ACHN (cell line): ENCODE data around the gene TBC1D7.
A peak's percentile ranks its signal among the peaks of the same experiment; 100 is the strongest.

Source experiments
- DNase-seq: peaks from one replicate; pipeline ENCODE4 v3.0.0-alpha.2; 2015
- in situ Hi-C: cut with HindIII; loops from 2 replicates; pipeline ENCODE4 v1.10.0; 2017; ENCODE audit warnings: low sequenced_read_pairs, low pct_ligation_motif_present, low pct_unique_long_range_greater_than_20kb

The TBC1D7 gene

DNA sequence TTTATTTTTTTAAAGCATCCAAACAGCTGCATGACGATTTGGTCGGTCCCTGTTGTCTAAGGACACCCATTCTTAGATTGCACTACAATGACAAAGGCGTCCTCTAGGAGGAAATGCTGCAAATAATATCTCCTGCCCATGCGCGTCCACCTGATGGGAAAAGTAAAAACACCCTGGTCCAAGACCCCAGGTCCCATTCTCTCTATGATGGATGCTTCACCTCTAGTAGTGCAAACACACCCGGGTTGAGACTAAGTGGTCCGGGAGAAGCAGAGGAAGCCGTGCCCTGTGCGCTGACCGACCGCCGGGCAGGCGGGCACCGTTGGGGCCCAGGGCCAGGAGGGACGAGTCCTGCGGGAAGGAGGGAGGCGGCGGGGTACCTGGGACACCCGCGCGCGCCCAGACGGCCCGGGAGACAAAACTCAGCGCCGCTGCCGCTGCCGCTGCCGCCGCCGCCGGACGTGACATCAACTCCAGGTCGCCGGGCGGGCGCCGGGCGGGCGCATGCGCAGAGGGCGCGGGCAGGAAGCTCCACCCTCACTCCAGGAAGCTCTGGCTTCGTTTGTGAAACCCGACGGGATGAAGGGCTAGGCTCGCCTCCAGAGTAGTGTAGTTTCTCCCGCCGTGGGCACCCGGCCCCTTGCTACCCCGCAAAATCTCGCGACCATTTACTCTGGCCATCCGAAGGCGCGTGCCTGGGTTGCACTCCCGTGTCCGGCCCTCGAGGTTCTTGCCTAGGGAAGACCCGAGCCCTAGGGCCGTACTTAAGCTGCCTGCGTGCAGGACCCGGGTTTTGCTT, at the start of gene TBC1D7:
Gene TBC1D7 (minus strand): TSS at position 462 of the 799 bp plus-strand sequence. CDS start 1,639 bp downstream, outside the sequence.
- in situ Hi-C loops = no loop called here
- DNase-seq = peak; percentile 87

DNA sequence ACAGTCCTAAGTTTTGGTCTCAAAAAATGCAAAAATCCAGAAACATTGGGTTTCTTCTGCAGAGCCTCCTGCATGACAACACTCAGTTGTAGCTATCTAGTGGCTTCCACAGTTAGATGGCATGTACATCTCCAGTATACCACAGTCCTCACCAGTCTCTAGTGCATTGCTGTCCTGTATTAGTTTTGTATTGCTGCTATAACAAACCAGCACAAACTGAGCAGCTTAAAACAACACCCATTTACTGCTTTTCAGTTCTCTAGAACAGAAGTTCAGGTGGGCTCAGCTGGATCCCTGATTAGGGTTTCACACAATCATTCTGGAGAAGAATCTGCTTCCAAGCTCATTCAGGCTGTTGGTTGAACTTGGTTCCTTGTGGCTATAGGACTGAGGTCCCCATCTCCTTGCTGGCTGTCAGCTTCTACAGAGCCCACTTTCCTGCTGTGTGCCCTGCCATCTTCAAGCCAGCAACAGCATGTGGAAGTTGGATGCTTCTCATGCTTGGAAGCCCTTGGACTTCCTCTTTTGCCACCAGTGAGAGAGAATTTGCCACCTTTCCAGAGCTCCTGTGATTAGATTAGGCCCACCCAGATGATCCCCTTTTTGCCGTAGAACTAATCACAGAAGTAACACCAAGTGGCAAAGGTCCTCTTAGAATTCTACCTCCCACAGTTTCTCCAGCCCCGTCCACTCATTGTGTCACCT, 48.9 kb upstream of the TBC1D7 start:
- in situ Hi-C loops = no loop called here
- no peak for DNase-seq

DNA sequence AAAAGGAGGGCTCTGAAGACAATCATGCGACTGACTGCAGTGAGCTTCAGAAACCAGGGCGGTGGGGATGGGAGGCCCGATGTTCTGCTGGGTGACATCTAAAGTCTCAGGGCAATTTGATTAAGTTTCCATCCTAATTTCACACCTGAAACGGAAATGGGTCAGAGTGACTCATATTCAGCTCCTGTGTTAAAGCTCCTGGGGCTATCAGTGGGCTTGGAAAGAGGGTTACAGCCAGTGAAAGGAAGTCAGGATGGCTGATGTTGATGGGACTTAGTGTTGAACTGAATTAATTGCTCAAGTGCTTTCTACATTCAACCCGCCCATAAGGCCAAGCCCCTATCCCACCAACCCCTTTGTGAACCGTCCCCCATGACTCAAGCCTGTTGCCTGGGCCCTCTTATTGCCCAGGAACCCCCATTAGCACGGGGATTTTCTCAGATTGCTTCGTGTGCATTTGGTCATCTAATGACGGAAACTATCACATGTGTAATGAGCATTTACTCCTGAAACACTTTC, 47.1 kb upstream of the TBC1D7 start:
- in situ Hi-C loops = no loop called here
- no peak for DNase-seq

DNA sequence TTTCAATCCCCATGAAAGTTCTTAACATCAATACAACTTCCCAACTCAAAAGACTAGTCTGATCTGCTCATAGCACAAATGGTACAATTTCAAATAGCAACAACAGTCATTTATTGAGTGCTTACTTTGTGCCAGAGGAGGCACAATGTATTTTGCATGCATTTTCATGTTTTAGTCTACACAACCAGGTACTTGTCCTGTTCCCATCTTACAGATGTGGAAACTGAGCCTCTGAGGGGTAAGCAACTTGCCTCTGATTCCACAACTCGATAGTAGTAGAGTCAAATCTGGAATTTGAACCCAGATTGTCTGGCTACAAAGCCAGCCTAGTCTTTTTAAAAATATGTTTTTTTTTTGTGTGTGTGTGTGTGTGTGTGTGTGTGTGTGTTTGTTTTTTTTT, 45.6 kb upstream of the TBC1D7 start:
- in situ Hi-C loops = no loop called here
- DNase-seq = no peak

GRCh38 chr6:13373488-13373886, 45.1 kb upstream of the TBC1D7 start:
- DNase-seq = no peak
- in situ Hi-C loops = no loop called here

DNA sequence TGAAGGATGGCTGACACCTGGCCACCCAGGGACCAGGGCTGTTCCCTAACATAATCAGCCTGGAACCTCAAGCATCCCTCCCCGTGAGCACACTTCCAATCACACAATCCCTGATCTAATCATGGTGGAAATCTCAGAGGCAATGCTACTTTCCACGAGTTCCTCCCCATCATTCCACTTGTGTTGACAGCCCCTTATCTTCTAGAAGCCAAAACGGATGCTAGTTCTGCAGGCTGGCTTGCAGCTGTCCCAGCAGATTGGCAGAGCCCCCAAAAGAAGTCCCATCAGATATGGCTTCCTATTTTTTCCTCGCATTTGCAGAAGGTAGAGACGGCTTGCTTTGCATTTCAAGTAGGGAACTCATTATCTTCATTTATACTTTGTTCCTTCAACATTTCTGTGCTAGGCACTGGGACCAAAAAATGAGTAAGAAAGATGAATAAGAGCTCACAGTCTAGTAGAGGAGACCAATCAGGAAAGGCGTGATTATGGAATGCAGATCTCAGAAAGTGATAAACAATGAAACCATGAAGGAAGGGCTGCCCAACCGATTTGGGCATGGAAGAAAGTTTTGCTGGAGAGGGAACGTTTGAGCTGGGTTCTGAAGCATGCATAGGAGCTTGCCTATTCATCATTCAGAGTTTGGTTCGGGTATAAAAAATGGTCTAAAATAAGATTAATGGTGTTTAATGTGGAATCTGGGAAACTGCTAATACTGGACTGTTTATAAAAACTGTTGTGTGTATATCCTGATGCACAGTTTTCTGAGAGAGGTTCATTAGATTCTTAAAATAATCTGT, 44.6 kb upstream of the TBC1D7 start:
- in situ Hi-C loops = no loop called here
- DNase-seq = no peak

DNA sequence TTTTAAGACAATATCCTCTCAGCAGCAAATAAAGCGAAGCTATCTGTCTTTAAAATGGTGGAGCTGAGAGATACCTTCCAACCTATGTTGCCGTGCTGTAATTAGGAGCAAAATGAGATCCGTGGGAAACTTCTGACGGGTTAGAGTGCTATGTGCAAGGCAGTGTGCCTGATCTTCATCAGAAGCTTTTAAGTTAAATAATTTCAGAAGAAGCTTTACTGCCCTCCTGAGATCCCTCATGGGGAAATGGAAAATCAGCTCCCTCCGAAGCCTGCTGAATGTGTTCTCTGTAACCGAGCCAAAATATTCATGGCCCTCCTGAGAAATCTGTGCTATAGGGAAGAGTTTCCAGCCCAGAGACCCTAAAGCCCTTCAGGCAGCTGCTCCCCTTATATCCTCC, 43.7 kb upstream of the TBC1D7 start:
- in situ Hi-C loops = no loop called here
- DNase-seq = no peak

DNA sequence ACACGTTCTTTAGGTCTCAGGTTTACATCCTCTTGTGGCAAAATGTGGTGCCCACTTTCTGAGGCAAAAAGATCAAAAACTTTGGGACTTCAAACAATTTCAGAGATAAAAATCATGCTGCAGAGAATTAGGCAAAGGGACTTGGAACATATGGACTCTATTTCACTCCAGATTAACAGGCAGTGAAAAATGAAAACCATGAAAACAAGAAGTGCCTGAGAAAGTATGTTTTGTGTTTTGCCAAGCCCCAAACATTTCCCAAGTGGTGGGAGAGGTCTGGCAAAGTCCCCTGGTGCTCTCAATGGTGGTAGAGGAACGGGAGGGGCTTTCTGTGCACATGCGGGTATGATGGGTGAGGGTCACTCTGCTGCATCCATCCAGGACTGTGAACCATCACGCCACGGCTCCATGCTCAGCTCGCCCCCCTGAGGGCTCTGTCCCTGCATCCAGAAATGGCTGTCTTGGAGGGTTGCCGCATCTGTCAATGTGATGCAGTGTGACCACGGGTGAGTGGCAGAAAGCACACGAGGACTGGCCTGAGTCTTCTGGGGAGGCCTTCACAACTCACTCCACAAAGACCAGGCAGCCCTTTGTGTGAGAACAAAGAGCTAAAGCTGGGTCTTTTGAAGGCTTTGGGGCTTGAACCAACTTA, 43.2 kb upstream of the TBC1D7 start:
- in situ Hi-C loops = no loop called here
- DNase-seq = no peak

- no peak for DNase-seq
- in situ Hi-C loops = no loop called here
Observed at GRCh38 chr6:13370623-13371022, 42.3 kb upstream of the TBC1D7 start.

DNA sequence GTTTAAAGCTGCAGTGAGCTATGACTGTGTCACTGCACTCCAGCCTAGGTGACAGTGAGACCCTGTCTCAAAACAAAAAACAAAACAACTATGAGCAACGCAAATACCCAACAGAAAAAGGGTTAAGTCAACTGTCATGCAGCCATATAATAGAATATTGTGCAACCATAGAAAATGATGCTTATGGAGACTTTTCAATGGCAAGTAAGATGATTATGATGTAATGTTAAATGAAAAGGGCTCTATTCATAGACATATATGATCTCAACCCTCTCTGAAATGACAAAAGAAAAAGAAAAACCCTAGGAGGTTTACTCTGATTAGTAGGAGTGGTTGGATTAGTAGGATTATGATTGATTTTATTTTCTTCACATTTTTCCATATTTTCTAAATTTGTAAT, 41.3 kb upstream of the TBC1D7 start:
- no peak for DNase-seq
- in situ Hi-C loops = no loop called here

- in situ Hi-C loops = no loop called here
- no peak for DNase-seq
Observed at GRCh38 chr6:13368731-13369115, 40.4 kb upstream of the TBC1D7 start.

- DNase-seq = no peak
- in situ Hi-C loops = no loop called here
Observed at GRCh38 chr6:13368079-13368730, 39.9 kb upstream of the TBC1D7 start.

- DNase-seq = no peak
- in situ Hi-C loops = no loop called here
Observed at GRCh38 chr6:13367396-13367795, 39.1 kb upstream of the TBC1D7 start.

- in situ Hi-C loops = no loop called here
- DNase-seq = no peak
Observed at GRCh38 chr6:13365320-13365719, 37.0 kb upstream of the TBC1D7 start.

GRCh38 chr6:13364842-13365241, 36.5 kb upstream of the TBC1D7 start:
- no peak for DNase-seq
- in situ Hi-C loops = no loop called here

DNA sequence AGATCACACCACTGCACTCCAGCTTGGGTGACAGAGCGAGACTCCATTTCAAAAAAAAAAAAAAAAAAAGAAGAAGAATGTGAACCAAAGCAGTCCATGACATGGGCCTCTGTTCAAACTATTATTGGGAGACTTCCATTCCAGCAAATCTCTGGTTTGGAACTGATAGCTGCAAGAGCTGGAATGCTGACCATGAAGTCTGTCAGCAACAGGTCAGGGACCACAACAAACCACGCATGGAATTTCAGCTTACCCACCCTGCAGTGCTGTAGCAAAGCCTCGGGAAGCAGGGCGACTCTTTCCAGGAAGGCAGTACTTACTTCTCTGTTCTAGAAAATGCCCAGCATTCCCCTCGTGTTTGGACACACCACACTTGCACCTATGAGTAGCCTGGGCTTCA, 34.1 kb upstream of the TBC1D7 start:
- peak; percentile 76 for DNase-seq
- in situ Hi-C loops = no loop called here

DNA sequence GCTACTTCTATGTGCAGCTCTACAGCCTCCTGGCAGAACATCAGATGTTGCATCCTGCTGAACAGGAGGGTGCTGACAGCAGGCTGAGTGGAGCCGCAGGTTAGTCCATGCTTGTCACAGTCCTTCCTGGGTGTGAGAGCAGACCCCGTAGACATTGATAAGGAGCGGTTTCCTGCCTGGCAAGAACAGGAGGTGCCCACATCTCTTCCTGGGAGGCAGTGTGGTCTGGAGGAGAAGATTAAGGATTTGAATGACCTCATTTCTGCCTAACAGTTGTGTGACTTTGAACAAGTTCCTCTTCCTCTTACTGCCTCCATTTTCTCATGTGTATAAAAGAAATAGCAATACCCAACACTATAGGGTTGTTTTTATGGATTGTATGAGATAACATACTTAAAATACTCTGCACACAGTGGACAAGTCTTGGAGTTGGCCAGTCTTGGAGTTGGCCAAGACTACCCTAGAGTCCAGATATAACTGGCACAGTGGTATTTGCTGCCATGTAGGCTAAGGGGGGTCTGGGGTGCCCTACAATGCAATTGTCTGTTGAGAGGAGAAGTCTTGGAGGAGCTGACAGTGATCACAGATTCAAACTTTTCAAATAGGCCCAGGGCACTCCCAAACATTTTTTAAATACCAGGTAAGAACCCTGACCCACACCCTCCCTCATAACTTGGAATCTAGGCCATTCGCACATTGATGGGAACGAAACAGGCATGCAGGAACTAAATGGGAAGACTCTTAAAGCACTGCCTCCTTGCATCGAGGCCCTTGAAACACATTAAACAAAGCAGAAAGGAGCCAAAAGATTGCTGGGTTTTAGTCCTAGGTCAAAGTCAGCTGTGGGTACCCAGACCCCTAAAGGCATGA, 32.6 kb upstream of the TBC1D7 start:
- no peak for DNase-seq
- in situ Hi-C loops = no loop called here
